ENCODE results near the gene DDX25. TPM values are rescaled to one million over a fixed set of nuclear protein-coding genes. Genes with fewer than 3 reads are reported as not detected.

DDX25 gene
- total RNA-seq, 2 experiments from 2014 or later, result not detected

GRCh38 chr11:125950696-125951651, 46.7 kb downstream of the DDX25 start:
- POLR2A ChIA-PET, result no interaction called here
- no peaks in the 10 kb centered on the region for H3K27me3 Mint-ChIP-seq
- CTCF ChIA-PET, result no interaction called here
- H3K4me1 Mint-ChIP-seq, result no peaks in the 10 kb centered on the region
- H3K9me3 Mint-ChIP-seq, result no peaks in the 10 kb centered on the region
- H3K36me3 Mint-ChIP-seq (ENCODE audit: low read depth), result no peaks in the 10 kb centered on the region
- H3K27ac Mint-ChIP-seq, result no peak overlapping the region
- H3K4me3 Mint-ChIP-seq, result no peak overlapping the region
- DNase-seq, result no peak

- CTCF ChIA-PET, result no interaction called here
- no peaks in the 10 kb centered on the region for H3K9me3 Mint-ChIP-seq
- no peaks in the 10 kb centered on the region for H3K27me3 Mint-ChIP-seq
- POLR2A ChIA-PET, result no interaction called here
- H3K4me1 Mint-ChIP-seq, result no peaks in the 10 kb centered on the region
- H3K27ac Mint-ChIP-seq, result no peak overlapping the region
- no peak for DNase-seq
- no peak overlapping the region for H3K4me3 Mint-ChIP-seq
- H3K36me3 Mint-ChIP-seq (ENCODE audit: low read depth), result no peaks in the 10 kb centered on the region
These were observed 47.4 kb downstream of the DDX25 start for GRCh38 chr11:125951731-125952130.

GRCh38 chr11:125952559-125952958, 48.3 kb downstream of the DDX25 start:
- Mint-ChIP-seq H3K9me3 (no peaks in the 10 kb centered on the region), H3K4me3 (no peak overlapping the region), H3K4me1 (peaks cover 1% of the 10 kb centered on the region), H3K27ac (no peak overlapping the region), H3K27me3 (no peaks in the 10 kb centered on the region), H3K36me3 (ENCODE audit: low read depth) (no peaks in the 10 kb centered on the region)
- ChIA-PET POLR2A (no interaction called here), CTCF (no interaction called here)
- no peak for DNase-seq

GRCh38 chr11:125952973-125953372, 48.7 kb downstream of the DDX25 start:
- H3K4me1 Mint-ChIP-seq, result peaks cover 5% of the 10 kb centered on the region
- no peaks in the 10 kb centered on the region for H3K9me3 Mint-ChIP-seq
- H3K27ac Mint-ChIP-seq, result no peak overlapping the region
- no peak for DNase-seq
- H3K4me3 Mint-ChIP-seq, result no peak overlapping the region
- CTCF ChIA-PET, result no interaction called here
- H3K36me3 Mint-ChIP-seq (ENCODE audit: low read depth), result no peaks in the 10 kb centered on the region
- POLR2A ChIA-PET, result no interaction called here
- no peaks in the 10 kb centered on the region for H3K27me3 Mint-ChIP-seq

- H3K27ac Mint-ChIP-seq, result no peak overlapping the region
- CTCF ChIA-PET, result no interaction called here
- no peaks in the 10 kb centered on the region for H3K27me3 Mint-ChIP-seq
- H3K9me3 Mint-ChIP-seq, result no peaks in the 10 kb centered on the region
- H3K36me3 Mint-ChIP-seq (ENCODE audit: low read depth), result no peaks in the 10 kb centered on the region
- H3K4me1 Mint-ChIP-seq, result peaks cover 5% of the 10 kb centered on the region
- H3K4me3 Mint-ChIP-seq, result no peak overlapping the region
- no peak for DNase-seq
- POLR2A ChIA-PET, result no interaction called here
These were observed 49.2 kb downstream of the DDX25 start for GRCh38 chr11:125953401-125953935.

GRCh38 chr11:125954123-125954944, 50.0 kb downstream of the DDX25 start:
- ChIA-PET POLR2A (no interaction called here), CTCF (no interaction called here)
- Mint-ChIP-seq H3K4me3 (no peak overlapping the region), H3K27me3 (no peaks in the 10 kb centered on the region), H3K4me1 (peaks cover 5% of the 10 kb centered on the region), H3K27ac (no peak overlapping the region), H3K36me3 (ENCODE audit: low read depth) (no peaks in the 10 kb centered on the region), H3K9me3 (no peaks in the 10 kb centered on the region)
- no peak for DNase-seq

- POLR2A ChIA-PET, result no interaction called here
- DNase-seq, result no peak
- Mint-ChIP-seq H3K4me3 (no peak overlapping the region), H3K36me3 (ENCODE audit: low read depth) (no peaks in the 10 kb centered on the region), H3K9me3 (no peaks in the 10 kb centered on the region), H3K4me1 (peaks cover 5% of the 10 kb centered on the region), H3K27me3 (no peaks in the 10 kb centered on the region), H3K27ac (no peak overlapping the region)
- CTCF ChIA-PET, result no interaction called here
These were observed 50.8 kb downstream of the DDX25 start for GRCh38 chr11:125954945-125955640.

GRCh38 chr11:125955856-125956255, 51.5 kb downstream of the DDX25 start:
- POLR2A ChIA-PET, result no interaction called here
- H3K27me3 Mint-ChIP-seq, result no peaks in the 10 kb centered on the region

GRCh38 chr11:125956391-125957134, 52.3 kb downstream of the DDX25 start:
- no peak overlapping the region for H3K27ac Mint-ChIP-seq
- H3K27me3 Mint-ChIP-seq, result no peaks in the 10 kb centered on the region
- no peaks in the 10 kb centered on the region for H3K9me3 Mint-ChIP-seq
- H3K36me3 Mint-ChIP-seq (ENCODE audit: low read depth), result no peaks in the 10 kb centered on the region
- ChIA-PET POLR2A (no interaction called here), CTCF (interaction anchor here (1.3 kb wide), 1 partner anchor 237 kb away, joined by 3 read pairs; no protein-coding TSS in a partner anchor)
- H3K4me1 Mint-ChIP-seq, result peaks cover 5% of the 10 kb centered on the region
- no peak overlapping the region for H3K4me3 Mint-ChIP-seq
- no peak for DNase-seq

More at GRCh38 chr11:125955856-125956255, 51.5 kb downstream of the DDX25 start:
- no peak overlapping the region for H3K27ac Mint-ChIP-seq
- H3K4me1 Mint-ChIP-seq, result peaks cover 5% of the 10 kb centered on the region
- no peak for DNase-seq
- H3K4me3 Mint-ChIP-seq, result no peak overlapping the region
- no peaks in the 10 kb centered on the region for H3K9me3 Mint-ChIP-seq
- no peaks in the 10 kb centered on the region for H3K36me3 Mint-ChIP-seq (ENCODE audit: low read depth)
- CTCF ChIA-PET, result interaction anchor here (1.3 kb wide), 1 partner anchor 238 kb away, joined by 3 read pairs; no protein-coding TSS in a partner anchor

GRCh38 chr11:125957618-125958332, 53.5 kb downstream of the DDX25 start:
- POLR2A ChIA-PET, result no interaction called here
- CTCF ChIA-PET, result no interaction called here
- H3K27ac Mint-ChIP-seq, result no peak overlapping the region
- no peaks in the 10 kb centered on the region for H3K36me3 Mint-ChIP-seq (ENCODE audit: low read depth)
- no peak for DNase-seq
- no peaks in the 10 kb centered on the region for H3K9me3 Mint-ChIP-seq
- H3K4me1 Mint-ChIP-seq, result peaks cover 8% of the 10 kb centered on the region
- H3K4me3 Mint-ChIP-seq, result peak overlapping the region; percentile 22
- no peaks in the 10 kb centered on the region for H3K27me3 Mint-ChIP-seq

GRCh38 chr11:125958872-125959400, 54.6 kb downstream of the DDX25 start:
- H3K36me3 Mint-ChIP-seq (ENCODE audit: low read depth), result no peaks in the 10 kb centered on the region
- no peaks in the 10 kb centered on the region for H3K27me3 Mint-ChIP-seq
- DNase-seq, result no peak
- POLR2A ChIA-PET, result no interaction called here
- H3K27ac Mint-ChIP-seq, result no peak overlapping the region
- CTCF ChIA-PET, result no interaction called here
- no peaks in the 10 kb centered on the region for H3K9me3 Mint-ChIP-seq
- H3K4me1 Mint-ChIP-seq, result peaks cover 8% of the 10 kb centered on the region
- H3K4me3 Mint-ChIP-seq, result no peak overlapping the region

GRCh38 chr11:125959511-125959910, 55.2 kb downstream of the DDX25 start:
- peaks cover 8% of the 10 kb centered on the region for H3K4me1 Mint-ChIP-seq
- no peak for DNase-seq
- peaks cover under 1% of the 10 kb centered on the region for H3K27me3 Mint-ChIP-seq
- no peaks in the 10 kb centered on the region for H3K9me3 Mint-ChIP-seq
- no peak overlapping the region for H3K27ac Mint-ChIP-seq
- no peaks in the 10 kb centered on the region for H3K36me3 Mint-ChIP-seq (ENCODE audit: low read depth)
- ChIA-PET CTCF (no interaction called here), POLR2A (no interaction called here)
- H3K4me3 Mint-ChIP-seq, result no peak overlapping the region

All from activated CD4-positive, alpha-beta memory T cell treated with anti-CD3 and anti-CD28 coated beads, Interleukin-2, amount 10 ng/mL, durations not matched to agents 7 days and 5 days (primary cell).